PC-3 (cell line): Measurements from ENCODE around the gene ATG7. TPM values are rescaled to one million over a fixed set of nuclear protein-coding genes. Genes with fewer than 3 reads are reported as not detected.

ENCODE experiments used
- ATAC-seq: fragments of 200-7000 bp; cut with Tn5 transposase; 2 replicates; pipeline ENCODE4 v1.9.1; 2020; ENCODE audit warnings: mild to moderate bottlenecking, moderate library complexity
- BruUV-seq: library from RNA; stranded (reverse); fragments of 400-500 nt; replicated peaks from 2 replicates; lab custom pipeline; 2021; lab: Mats Ljungman, UMichigan
- CTCF ChIA-PET: fragments of 300-600 bp; sonication (Branson Sonifier 250); formaldehyde crosslinking; loops from one replicate; lab custom pipeline; 2022; ENCODE audit warnings: antibody characterized with exemption; lab: Charles Lee
- POLR2A ChIA-PET: fragments of 300-600 bp; sonication (Branson Sonifier 250); formaldehyde crosslinking; loops from one replicate; lab custom pipeline; 2022; ENCODE audit warnings: antibody characterized with exemption; ENCODE audit not compliant: unreplicated experiment; lab: Charles Lee
- DNase-seq: peaks from one replicate; pipeline ENCODE4 v3.0.0-alpha.2; 2015
- H2AFZ ChIP-seq: fragments of 300-600 bp; sonication (generic); 2 replicates; pipeline ENCODE4 v1.6.0; 2016; ENCODE audit warnings: antibody characterized with exemption, low read length
- H3F3A ChIP-seq: fragments of 300-600 bp; sonication (generic); one replicate; pipeline ENCODE4 v1.6.0; 2017; ENCODE audit warnings: antibody characterized with exemption, low read length, control low read depth, mild to moderate bottlenecking; ENCODE audit not compliant: unreplicated experiment
- H3K27ac ChIP-seq: fragments of 300-600 bp; sonication (generic); 2 replicates; pipeline ENCODE4 v1.5.1; 2016; ENCODE audit warnings: mild to moderate bottlenecking, low read length
- H3K27me3 ChIP-seq: fragments of 300-600 bp; sonication (generic); 2 replicates; pipeline ENCODE4 v1.6.1; 2016; ENCODE audit warnings: low read length, mixed read lengths
- H3K36me3 ChIP-seq: fragments of 300-600 bp; sonication (generic); 2 replicates; pipeline ENCODE4 v1.6.1; 2016; ENCODE audit warnings: low read depth, mixed run types, low read length, mixed read lengths
- H3K4me1 ChIP-seq: fragments of 300-600 bp; sonication (generic); 2 replicates; pipeline ENCODE4 v1.5.1; 2016; ENCODE audit warnings: low read length; ENCODE audit not compliant: insufficient read depth
- H3K4me2 ChIP-seq: fragments of 300-600 bp; sonication (generic); 2 replicates; pipeline ENCODE4 v1.6.0; 2016; ENCODE audit warnings: low read length
- H3K4me3 ChIP-seq: fragments of 300-600 bp; sonication (generic); 2 replicates; pipeline ENCODE4 v1.5.1; 2016; ENCODE audit warnings: mild to moderate bottlenecking, low read length, mixed read lengths
- H3K79me2 ChIP-seq: fragments of 300-600 bp; sonication (generic); 2 replicates; pipeline ENCODE4 v1.6.1; 2017; ENCODE audit warnings: low read length, mixed read lengths
- H3K9ac ChIP-seq: fragments of 300-600 bp; sonication (generic); 2 replicates; pipeline ENCODE4 v1.6.0; 2016; ENCODE audit warnings: mild to moderate bottlenecking, low read length
- H3K9me2 ChIP-seq: fragments of 300-600 bp; sonication (generic); replicated peaks from 2 replicates; pipeline ENCODE4 v1.6.1; 2016; ENCODE audit warnings: mixed run types, low read length, mixed read lengths
- H3K9me3 ChIP-seq: fragments of 300-600 bp; sonication (generic); 2 replicates; pipeline ENCODE4 v1.6.1; 2016; ENCODE audit warnings: low read length, mixed read lengths
- H4K20me1 ChIP-seq: fragments of 300-600 bp; sonication (generic); 2 replicates; pipeline ENCODE4 v1.6.1; 2016; ENCODE audit warnings: low read length, mixed read lengths
- CTCF ChIP-seq: fragments of 300-600 bp; sonication (generic); conservative IDR thresholded peaks from 2 replicates; pipeline ENCODE4 v1.5.1; 2017; ENCODE audit warnings: antibody characterized with exemption, low read depth, mild to moderate bottlenecking, low read length
- EZH2 ChIP-seq: fragments of 300-600 bp; sonication (generic); IDR thresholded peaks from one replicate; pipeline ENCODE4 v1.6.1; 2017; ENCODE audit warnings: antibody characterized with exemption, mild to moderate bottlenecking, low read length; ENCODE audit not compliant: unreplicated experiment
- EZH2phosphoT487 ChIP-seq: fragments of 300-600 bp; sonication (generic); IDR thresholded peaks from 2 replicates; pipeline ENCODE4 v1.6.1; 2018; ENCODE audit warnings: mild to moderate bottlenecking, antibody characterized with exemption, low read length, borderline replicate concordance
- intact Hi-C: fragments of 100-400 bp; cut with micrococcal nuclease; formaldehyde crosslinking; loops from 2 replicates; pipeline ENCODE4 v1.9.0; 2023
- total RNA-seq: library from RNA; depleted of rRNA; stranded (reverse); fragments of >200 nt; gene quantifications from 2 replicates; pipeline ENCODE4 v1.2.3, GENCODE V29; 2014

ATG7 gene
- total RNA-seq, 1 experiment from 2014 or later, result 36.5 TPM

GRCh38 chr3:11285471-11285870 lies 13.3 kb downstream of the ATG7 start:
- Histone ChIP-seq H3K27me3 (no peaks in the 10 kb centered on the region), H3K4me1 (peaks cover 47% of the 10 kb centered on the region), H3K36me3 (peaks cover 34% of the 10 kb centered on the region), H3K9me2 (no peaks in the 10 kb centered on the region), H4K20me1 (no peaks in the 10 kb centered on the region), H3K27ac (no peak overlapping the region), H3F3A (peaks cover 28% of the 10 kb centered on the region), H3K9me3 (no peaks in the 10 kb centered on the region), H3K4me2 (no peak overlapping the region), H3K79me2 (peaks cover 73% of the 10 kb centered on the region), H3K9ac (no peak overlapping the region), H2AFZ (no peak overlapping the region), H3K4me3 (no peak overlapping the region)
- intact Hi-C loops, result loop anchor here (5.0 kb wide), 2 partner anchors 52 to 138 kb away; no protein-coding TSS in a partner anchor
- no TSS peak for BruUV-seq
- DNase-seq (no peak), ATAC-seq (no peak)
- TF ChIP-seq CTCF, result no peak
- TF ChIP-seq EZH2phosphoT487, result no peak
- no peak for TF ChIP-seq EZH2
- ChIA-PET POLR2A (interaction anchor here (0.5 to 0.6 kb wide), 3 partner anchors 12 to 329 kb away, joined by 3 to 7 read pairs (median 3); no protein-coding TSS in a partner anchor), CTCF (no interaction called here)

DNA sequence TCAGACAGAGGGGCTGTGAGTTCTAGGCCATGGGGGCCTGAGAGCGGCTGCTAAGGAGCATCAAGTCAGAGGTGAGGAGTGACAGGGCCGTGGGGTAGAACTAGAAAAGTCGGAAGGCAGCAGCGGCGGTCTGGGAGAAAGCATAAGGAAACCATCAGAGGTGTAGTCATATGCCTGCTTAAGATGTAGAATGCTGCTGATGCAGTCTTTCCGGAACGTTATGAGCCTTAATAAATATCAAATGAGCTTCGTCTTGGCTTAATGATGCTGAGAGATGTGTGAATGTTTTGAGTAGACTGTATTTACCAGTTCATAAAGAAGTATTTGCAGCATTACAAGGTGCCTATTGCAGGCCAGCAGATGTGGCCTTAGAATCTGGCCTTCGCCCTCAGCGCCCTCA lies 15.2 kb downstream of the ATG7 start:
- no peaks in the 10 kb centered on the region for H3K27me3 ChIP-seq
- peaks cover 61% of the 10 kb centered on the region for H3K4me1 ChIP-seq
- no peaks in the 10 kb centered on the region for H4K20me1 ChIP-seq
- H3K27ac ChIP-seq, result peak overlapping the region; percentile 97
- BruUV-seq, result no TSS peak
- intact Hi-C loops, result loop anchor here (5.0 kb wide), 2 partner anchors 50 to 140 kb away; no protein-coding TSS in a partner anchor
- peak overlapping the region; percentile 3; the same call in 1 of the 2 replicates for H3K4me3 ChIP-seq
- ChIA-PET CTCF (interaction anchor here (0.8 kb wide), 1 partner anchor 49 kb away, joined by 3 read pairs; no protein-coding TSS in a partner anchor), POLR2A (interaction anchor here (0.6 to 0.9 kb wide), 2 partner anchors 9 to 131 kb away, joined by 4 to 6 read pairs; no protein-coding TSS in a partner anchor)
- ATAC-seq, result no peak
- peaks cover 28% of the 10 kb centered on the region for H3F3A ChIP-seq
- peaks cover 26% of the 10 kb centered on the region; the same call in 1 of the 2 replicates for H3K36me3 ChIP-seq
- H2AFZ ChIP-seq, result no peak overlapping the region
- H3K79me2 ChIP-seq, result peaks cover 73% of the 10 kb centered on the region
- peak overlapping the region; percentile 78 for H3K9ac ChIP-seq
- no peaks in the 10 kb centered on the region for H3K9me3 ChIP-seq
- no peak for TF ChIP-seq EZH2
- no peak for TF ChIP-seq EZH2phosphoT487
- TF ChIP-seq CTCF, result no peak
- no peaks in the 10 kb centered on the region for H3K9me2 ChIP-seq
- DNase-seq, result no peak
- peak overlapping the region; percentile 77 for H3K4me2 ChIP-seq
